ENCODE data around the gene DUXB.

DUXB gene

GRCh38 chr16:75679366-75679765, 21.9 kb downstream of the DUXB start:
- POLR2A ChIA-PET, result no interaction called here
- DNase-seq (ENCODE audit: extremely low spot score), result no peak
- TF ChIP-seq TARDBP (IDR thresholded peaks at IDR 0.05) (no peak), CTBP1 (IDR thresholded peaks at IDR 0.05; ENCODE audit: borderline replicate concordance) (no peak), FOXM1 (IDR thresholded peaks at IDR 0.05; ENCODE audit: borderline replicate concordance) (no peak), FOXK2 (IDR thresholded peaks at IDR 0.05) (no peak), HDGF (IDR thresholded peaks at IDR 0.05; ENCODE audit: borderline replicate concordance) (no peak), SUZ12 (IDR thresholded peaks at IDR 0.05) (no peak), SP1 (IDR thresholded peaks at IDR 0.05) (no peak), L3MBTL2 (conservative IDR thresholded peaks at IDR 0.05) (no peak), ZNF384 (IDR thresholded peaks at IDR 0.05) (no peak), BHLHE40 (IDR thresholded peaks at IDR 0.05; ENCODE audit: borderline replicate concordance) (no peak), LEF1 (IDR thresholded peaks at IDR 0.05; ENCODE audit: borderline replicate concordance) (no peak), ARNT (IDR thresholded peaks at IDR 0.05) (no peak), NFRKB (IDR thresholded peaks at IDR 0.05) (no peak)
- CTCF ChIA-PET, result interaction anchor here (0.6 kb wide), 1 partner anchor 17 kb away, joined by 3 read pairs; no protein-coding TSS in a partner anchor

GRCh38 chr16:75676909-75677308, 24.4 kb downstream of the DUXB start, which contains the start of gene CPHXL2:
Gene CPHXL2 (minus strand): TSS chr16:75677009. CDS start chr16:75676999, 10 bp downstream.
- ChIA-PET POLR2A (no interaction called here), CTCF (no interaction called here)
- TF ChIP-seq FOXM1 (IDR thresholded peaks at IDR 0.05; ENCODE audit: borderline replicate concordance) (no peak), HDGF (IDR thresholded peaks at IDR 0.05; ENCODE audit: borderline replicate concordance) (no peak), FOXA1 (IDR thresholded peaks at IDR 0.05) (no peak), CTBP1 (IDR thresholded peaks at IDR 0.05; ENCODE audit: borderline replicate concordance) (no peak), LEF1 (IDR thresholded peaks at IDR 0.05; ENCODE audit: borderline replicate concordance) (no peak), NFRKB (IDR thresholded peaks at IDR 0.05) (no peak), PKNOX1 (IDR thresholded peaks at IDR 0.05) (no peak), BHLHE40 (IDR thresholded peaks at IDR 0.05; ENCODE audit: borderline replicate concordance) (no peak), ELF4 (IDR thresholded peaks at IDR 0.05) (no peak)
- DNase-seq (ENCODE audit: extremely low spot score), result no peak

GRCh38 chr16:75667503-75667902, 33.8 kb downstream of the DUXB start:
- DNase-seq (ENCODE audit: extremely low spot score), result no peak
- TF ChIP-seq NFRKB (IDR thresholded peaks at IDR 0.05), result no peak
- TF ChIP-seq SUZ12 (IDR thresholded peaks at IDR 0.05), result no peak
- TF ChIP-seq CTBP1 (IDR thresholded peaks at IDR 0.05; ENCODE audit: borderline replicate concordance), result no peak
- TF ChIP-seq PKNOX1 (IDR thresholded peaks at IDR 0.05), result no peak
- TF ChIP-seq FOXM1 (IDR thresholded peaks at IDR 0.05; ENCODE audit: borderline replicate concordance), result no peak
- no peak for TF ChIP-seq LEF1 (IDR thresholded peaks at IDR 0.05; ENCODE audit: borderline replicate concordance)
- no peak for TF ChIP-seq ZNF384 (IDR thresholded peaks at IDR 0.05)
- no peak for TF ChIP-seq ARNT (IDR thresholded peaks at IDR 0.05)
- no peak for TF ChIP-seq FOXA1 (IDR thresholded peaks at IDR 0.05)
- TF ChIP-seq HDGF (IDR thresholded peaks at IDR 0.05; ENCODE audit: borderline replicate concordance), result no peak
- no peak for TF ChIP-seq FOXK2 (IDR thresholded peaks at IDR 0.05)
- TF ChIP-seq BHLHE40 (IDR thresholded peaks at IDR 0.05; ENCODE audit: borderline replicate concordance), result no peak
- no peak for TF ChIP-seq ELF4 (IDR thresholded peaks at IDR 0.05)
- TF ChIP-seq TARDBP (IDR thresholded peaks at IDR 0.05), result no peak
- TF ChIP-seq L3MBTL2 (conservative IDR thresholded peaks at IDR 0.05), result no peak
- no peak for TF ChIP-seq SP1 (IDR thresholded peaks at IDR 0.05)
- CTCF ChIA-PET, result no interaction called here

GRCh38 chr16:75660726-75661302, 40.4 kb downstream of the DUXB start:
- CTCF ChIA-PET, result no interaction called here

More at GRCh38 chr16:75667503-75667902, 33.8 kb downstream of the DUXB start:
- POLR2A ChIA-PET, result no interaction called here

DNA sequence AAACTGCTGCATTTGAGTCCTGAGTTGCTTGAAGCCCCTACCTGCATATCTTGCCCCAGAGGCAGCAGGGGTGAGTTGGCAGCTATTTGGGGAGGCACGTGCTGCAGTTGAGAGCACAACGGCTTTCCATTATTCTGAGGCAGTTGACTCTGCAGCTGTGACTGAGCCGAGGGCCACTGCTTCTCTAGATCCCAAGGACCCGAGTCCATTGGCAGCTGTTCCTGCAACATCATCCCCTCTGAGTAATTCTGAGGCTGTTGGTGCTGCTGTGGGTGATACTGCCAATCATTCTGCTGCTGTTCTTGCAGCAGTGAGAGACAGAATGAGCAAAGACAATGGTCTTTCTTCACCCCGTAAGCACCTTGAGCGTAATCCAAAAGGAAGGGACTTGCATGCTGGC, 40.9 kb downstream of the DUXB start:
- POLR2A ChIA-PET, result no interaction called here

More at GRCh38 chr16:75660726-75661302, 40.4 kb downstream of the DUXB start:
- TF ChIP-seq HDGF (IDR thresholded peaks at IDR 0.05; ENCODE audit: borderline replicate concordance) (no peak), BHLHE40 (IDR thresholded peaks at IDR 0.05; ENCODE audit: borderline replicate concordance) (no peak), TARDBP (IDR thresholded peaks at IDR 0.05) (no peak), ARNT (IDR thresholded peaks at IDR 0.05) (no peak), FOXK2 (IDR thresholded peaks at IDR 0.05) (no peak), PKNOX1 (IDR thresholded peaks at IDR 0.05) (no peak), ELF4 (IDR thresholded peaks at IDR 0.05) (no peak), SUZ12 (IDR thresholded peaks at IDR 0.05) (no peak), FOXA1 (IDR thresholded peaks at IDR 0.05) (no peak), LEF1 (IDR thresholded peaks at IDR 0.05; ENCODE audit: borderline replicate concordance) (no peak), NFRKB (IDR thresholded peaks at IDR 0.05) (no peak)
- DNase-seq (ENCODE audit: extremely low spot score), result no peak
- POLR2A ChIA-PET, result no interaction called here

More for the DNA sequence above, 40.9 kb downstream of the DUXB start:
- CTCF ChIA-PET, result interaction anchor here (1.2 kb wide), 1 partner anchor 103 kb away, joined by 3 read pairs; no protein-coding TSS in a partner anchor
- no peak for DNase-seq (ENCODE audit: extremely low spot score)
- TF ChIP-seq FOXA1 (IDR thresholded peaks at IDR 0.05) (no peak), ARNT (IDR thresholded peaks at IDR 0.05) (no peak), HDGF (IDR thresholded peaks at IDR 0.05; ENCODE audit: borderline replicate concordance) (no peak), LEF1 (IDR thresholded peaks at IDR 0.05; ENCODE audit: borderline replicate concordance) (no peak), ELF4 (IDR thresholded peaks at IDR 0.05) (no peak), FOXK2 (IDR thresholded peaks at IDR 0.05) (no peak), L3MBTL2 (conservative IDR thresholded peaks at IDR 0.05) (no peak), TARDBP (IDR thresholded peaks at IDR 0.05) (no peak), BHLHE40 (IDR thresholded peaks at IDR 0.05; ENCODE audit: borderline replicate concordance) (no peak), SP1 (IDR thresholded peaks at IDR 0.05) (no peak), SUZ12 (IDR thresholded peaks at IDR 0.05) (no peak)

Measured in HEK293T (cell line).